ENCODE data around the gene NALCN. TPM values are rescaled to one million over a fixed set of nuclear protein-coding genes. Genes with fewer than 3 reads are reported as not detected.

The NALCN gene
- total RNA-seq, 1 donor from 2014 or later: not detected

DNA sequence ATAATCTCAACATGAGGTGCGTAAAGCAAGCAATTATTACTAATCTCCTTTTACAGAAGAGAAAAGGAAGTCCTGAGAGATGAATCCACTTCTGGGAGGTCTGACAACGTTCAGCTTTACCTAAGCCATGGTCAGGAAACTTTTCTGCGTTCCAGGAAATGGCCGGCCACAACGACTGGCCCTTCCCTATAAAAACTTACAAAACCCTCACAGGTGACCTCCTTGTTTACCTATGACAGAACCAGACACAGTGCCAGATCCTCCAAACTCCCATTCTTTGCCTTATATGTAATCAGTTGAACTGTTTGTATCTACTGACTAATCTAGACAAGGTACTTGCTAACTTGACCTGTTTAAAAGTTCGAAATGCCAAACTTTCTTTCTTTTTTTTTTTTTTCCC, 390.0 kb downstream of the NALCN start:
- CTCF ChIA-PET: no interaction called here
- H3K4me1 Mint-ChIP-seq: no peaks in the 10 kb centered on the region
- H3K27ac Mint-ChIP-seq: no peak overlapping the region
- H3K9me3 Mint-ChIP-seq: peaks cover 2% of the 10 kb centered on the region
- no peaks in the 10 kb centered on the region for H3K36me3 Mint-ChIP-seq (ENCODE audit: low read depth)
- TF ChIP-seq, protein P1, sequence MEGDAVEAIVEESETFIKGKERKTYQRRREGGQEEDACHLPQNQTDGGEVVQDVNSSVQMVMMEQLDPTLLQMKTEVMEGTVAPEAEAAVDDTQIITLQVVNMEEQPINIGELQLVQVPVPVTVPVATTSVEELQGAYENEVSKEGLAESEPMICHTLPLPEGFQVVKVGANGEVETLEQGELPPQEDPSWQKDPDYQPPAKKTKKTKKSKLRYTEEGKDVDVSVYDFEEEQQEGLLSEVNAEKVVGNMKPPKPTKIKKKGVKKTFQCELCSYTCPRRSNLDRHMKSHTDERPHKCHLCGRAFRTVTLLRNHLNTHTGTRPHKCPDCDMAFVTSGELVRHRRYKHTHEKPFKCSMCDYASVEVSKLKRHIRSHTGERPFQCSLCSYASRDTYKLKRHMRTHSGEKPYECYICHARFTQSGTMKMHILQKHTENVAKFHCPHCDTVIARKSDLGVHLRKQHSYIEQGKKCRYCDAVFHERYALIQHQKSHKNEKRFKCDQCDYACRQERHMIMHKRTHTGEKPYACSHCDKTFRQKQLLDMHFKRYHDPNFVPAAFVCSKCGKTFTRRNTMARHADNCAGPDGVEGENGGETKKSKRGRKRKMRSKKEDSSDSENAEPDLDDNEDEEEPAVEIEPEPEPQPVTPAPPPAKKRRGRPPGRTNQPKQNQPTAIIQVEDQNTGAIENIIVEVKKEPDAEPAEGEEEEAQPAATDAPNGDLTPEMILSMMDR (IDR thresholded peaks at IDR 0.05): no peak
- ATAC-seq (ENCODE audit: low read depth) (no peak), DNase-seq (no peak)
- no peaks in the 10 kb centered on the region for H3K27me3 Mint-ChIP-seq
- POLR2A ChIA-PET: no interaction called here
- intact Hi-C loops (cut with micrococcal nuclease): no loop called here
- no peak overlapping the region for H3K4me3 Mint-ChIP-seq

DNA sequence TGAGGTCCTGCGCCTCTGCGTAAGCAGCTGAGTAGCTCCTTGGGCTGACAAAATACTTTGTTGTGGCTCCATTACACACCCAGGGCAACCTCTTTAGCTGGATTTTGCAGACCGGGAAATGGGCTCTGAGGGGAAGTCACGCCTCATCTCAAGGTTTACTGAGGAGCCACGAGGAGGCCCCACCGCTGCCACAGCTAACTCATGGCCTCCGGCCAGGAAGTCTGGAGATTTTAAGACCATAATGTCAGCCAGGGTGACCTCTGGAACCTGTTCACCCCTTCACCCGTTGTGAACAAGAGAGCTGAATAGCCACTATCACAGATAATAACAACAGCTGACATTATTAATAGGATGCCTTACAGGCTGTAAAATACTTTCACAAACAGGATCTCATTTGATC, 390.4 kb downstream of the NALCN start:
- DNase-seq (no peak), ATAC-seq (ENCODE audit: low read depth) (no peak)
- TF ChIP-seq, protein P1 (IDR thresholded peaks at IDR 0.05): no peak
- Mint-ChIP-seq H3K36me3 (ENCODE audit: low read depth) (no peaks in the 10 kb centered on the region), H3K27me3 (no peaks in the 10 kb centered on the region), H3K9me3 (peaks cover 2% of the 10 kb centered on the region), H3K4me1 (no peaks in the 10 kb centered on the region), H3K4me3 (no peak overlapping the region), H3K27ac (no peak overlapping the region)
- POLR2A ChIA-PET: no interaction called here
- CTCF ChIA-PET: no interaction called here
- intact Hi-C loops (cut with micrococcal nuclease): no loop called here

DNA sequence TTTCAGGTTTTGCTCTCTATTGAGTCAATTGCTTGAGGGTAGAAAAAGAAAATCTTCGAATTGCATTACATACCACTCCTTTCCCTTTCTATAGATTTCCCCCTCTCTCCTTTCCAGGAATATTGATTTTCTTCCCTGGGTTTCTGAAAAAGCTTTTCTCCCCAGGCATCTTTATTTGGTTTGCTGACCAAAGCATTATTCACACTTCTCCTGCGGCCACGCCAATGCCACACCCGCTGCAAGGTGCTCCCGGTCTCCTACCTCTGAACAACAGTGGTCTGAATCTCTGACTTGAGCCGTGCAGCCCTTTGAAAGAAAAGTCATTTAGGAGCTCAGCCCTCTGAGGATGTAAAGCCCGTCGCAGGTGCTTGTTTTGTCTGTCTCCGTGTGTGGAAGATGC, 390.8 kb downstream of the NALCN start:
- CTCF ChIA-PET: no interaction called here

DNA sequence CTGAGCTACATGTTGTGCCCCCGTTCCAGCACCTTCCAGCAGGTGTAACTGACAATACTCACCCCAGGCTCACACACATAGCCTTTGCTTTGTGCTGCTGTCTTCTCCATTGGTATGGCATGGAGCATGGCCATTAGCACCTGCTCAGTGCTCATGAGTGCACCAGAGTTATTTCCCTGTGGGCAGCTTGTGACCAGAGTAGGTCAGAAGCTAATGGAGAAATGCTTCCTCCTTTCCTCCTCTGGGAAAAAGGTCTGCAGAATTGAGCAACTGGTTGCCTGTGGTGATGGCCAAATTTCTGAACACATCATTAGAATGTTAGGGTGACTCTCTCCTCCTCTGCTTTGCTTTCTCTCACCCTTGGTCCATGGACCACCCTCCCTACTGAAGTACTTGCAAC, 397.2 kb downstream of the NALCN start:
- H3K27ac Mint-ChIP-seq: no peak overlapping the region
- no peaks in the 10 kb centered on the region for H3K4me1 Mint-ChIP-seq
- no peaks in the 10 kb centered on the region for H3K36me3 Mint-ChIP-seq (ENCODE audit: low read depth)
- CTCF ChIA-PET: no interaction called here
- ATAC-seq (ENCODE audit: low read depth) (no peak), DNase-seq (no peak)
- no peak overlapping the region for H3K4me3 Mint-ChIP-seq
- POLR2A ChIA-PET: no interaction called here
- no peaks in the 10 kb centered on the region for H3K9me3 Mint-ChIP-seq
- intact Hi-C loops (cut with micrococcal nuclease): no loop called here
- H3K27me3 Mint-ChIP-seq: no peaks in the 10 kb centered on the region
- TF ChIP-seq, protein P1 (IDR thresholded peaks at IDR 0.05): no peak

More for the DNA sequence above, 390.8 kb downstream of the NALCN start:
- no peak overlapping the region for H3K27ac Mint-ChIP-seq
- no peak overlapping the region for H3K4me3 Mint-ChIP-seq
- ATAC-seq (ENCODE audit: low read depth) (no peak), DNase-seq (no peak)
- H3K9me3 Mint-ChIP-seq: peaks cover 2% of the 10 kb centered on the region
- TF ChIP-seq, protein P1 (IDR thresholded peaks at IDR 0.05): no peak
- no peaks in the 10 kb centered on the region for H3K27me3 Mint-ChIP-seq
- H3K4me1 Mint-ChIP-seq: no peaks in the 10 kb centered on the region
- POLR2A ChIA-PET: no interaction called here
- H3K36me3 Mint-ChIP-seq (ENCODE audit: low read depth): no peaks in the 10 kb centered on the region
- intact Hi-C loops (cut with micrococcal nuclease): no loop called here

DNA sequence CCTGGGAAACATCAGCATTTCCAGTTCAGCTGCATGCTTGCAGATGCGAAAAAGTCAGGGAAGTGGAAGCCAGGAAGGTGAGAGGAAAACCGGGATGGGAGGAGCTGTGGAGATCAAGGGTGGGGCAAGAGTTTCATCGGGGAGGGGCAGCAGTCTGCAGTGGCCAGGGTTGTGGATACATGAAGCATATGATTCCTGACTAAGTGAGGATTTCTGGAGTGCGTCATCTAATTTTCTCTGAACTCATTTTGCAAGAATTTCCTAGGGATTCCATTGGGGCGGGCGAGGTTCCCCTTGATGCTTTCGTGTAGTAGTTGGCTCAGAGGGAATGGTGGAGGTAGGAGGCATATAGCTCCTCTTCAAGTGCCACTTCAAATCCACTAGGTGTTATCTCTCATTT, 397.6 kb downstream of the NALCN start:
- H3K9me3 Mint-ChIP-seq: no peaks in the 10 kb centered on the region
- no peak for ATAC-seq (ENCODE audit: low read depth)
- POLR2A ChIA-PET: no interaction called here

More for the DNA sequence above, 397.6 kb downstream of the NALCN start:
- Mint-ChIP-seq H3K27ac (no peak overlapping the region), H3K4me1 (no peaks in the 10 kb centered on the region), H3K4me3 (no peak overlapping the region), H3K27me3 (no peaks in the 10 kb centered on the region), H3K36me3 (ENCODE audit: low read depth) (no peaks in the 10 kb centered on the region)
- no peak for DNase-seq
- TF ChIP-seq, protein P1 (IDR thresholded peaks at IDR 0.05): no peak
- intact Hi-C loops (cut with micrococcal nuclease): no loop called here
- CTCF ChIA-PET: no interaction called here

Measured in activated B cell treated with CpG ODN at 0.5 μM for 24 hours (primary cell).